ENCODE results near the gene SLC2A1. TPM values are rescaled to one million over a fixed set of nuclear protein-coding genes. Genes with fewer than 3 reads are reported as not detected.

SLC2A1 gene
- total and polyA plus RNA-seq, 9 of the 15 experiments (the other 6 are each of a cell fraction or from before 2014, with no cell fraction given), result 12.6 to 153 (median 48.0) TPM

- TF ChIP-seq CEBPZ (IDR thresholded peaks at IDR 0.05; ENCODE audit: borderline replicate concordance, low read depth, low read length) (no peak), GATAD2A (IDR thresholded peaks at IDR 0.05) (no peak), ETV1 (tag; conservative IDR thresholded peaks at IDR 0.05; ENCODE audit: low read depth) (0 out of 2 replicates have a peak, but pooled peaks have one; percentile 24), SMARCA4 (IDR thresholded peaks at IDR 0.05) (peak; percentile 95), CTBP1 (IDR thresholded peaks at IDR 0.05; ENCODE audit: borderline replicate concordance) (peak; percentile 99), ZNF589 (CRISPR knock-in tag; IDR thresholded peaks at IDR 0.05; ENCODE audit: low read depth) (peak; percentile 74; the same call in 1 of the 2 replicates), ELF1 (tag; IDR thresholded peaks at IDR 0.05) (no peak), KAT7 (CRISPR knock-in tag; IDR thresholded peaks at IDR 0.05; ENCODE audit: borderline replicate concordance) (no peak), ZNF316 (IDR thresholded peaks at IDR 0.05) (peak; percentile 100), RAD21 (CRISPR knock-in tag; conservative IDR thresholded peaks at IDR 0.05 in 1 of 2, IDR thresholded peaks at IDR 0.05 in 1 of 2) (0 out of 4 replicates have a peak, but pooled peaks of 1 of the 2 experiments have one; percentile 10), SMAD3 (CRISPR knock-in tag; conservative IDR thresholded peaks at IDR 0.05) (0 out of 2 replicates have a peak, but pooled peaks have one; percentile 56)
- TF ChIP-seq, protein P1, sequence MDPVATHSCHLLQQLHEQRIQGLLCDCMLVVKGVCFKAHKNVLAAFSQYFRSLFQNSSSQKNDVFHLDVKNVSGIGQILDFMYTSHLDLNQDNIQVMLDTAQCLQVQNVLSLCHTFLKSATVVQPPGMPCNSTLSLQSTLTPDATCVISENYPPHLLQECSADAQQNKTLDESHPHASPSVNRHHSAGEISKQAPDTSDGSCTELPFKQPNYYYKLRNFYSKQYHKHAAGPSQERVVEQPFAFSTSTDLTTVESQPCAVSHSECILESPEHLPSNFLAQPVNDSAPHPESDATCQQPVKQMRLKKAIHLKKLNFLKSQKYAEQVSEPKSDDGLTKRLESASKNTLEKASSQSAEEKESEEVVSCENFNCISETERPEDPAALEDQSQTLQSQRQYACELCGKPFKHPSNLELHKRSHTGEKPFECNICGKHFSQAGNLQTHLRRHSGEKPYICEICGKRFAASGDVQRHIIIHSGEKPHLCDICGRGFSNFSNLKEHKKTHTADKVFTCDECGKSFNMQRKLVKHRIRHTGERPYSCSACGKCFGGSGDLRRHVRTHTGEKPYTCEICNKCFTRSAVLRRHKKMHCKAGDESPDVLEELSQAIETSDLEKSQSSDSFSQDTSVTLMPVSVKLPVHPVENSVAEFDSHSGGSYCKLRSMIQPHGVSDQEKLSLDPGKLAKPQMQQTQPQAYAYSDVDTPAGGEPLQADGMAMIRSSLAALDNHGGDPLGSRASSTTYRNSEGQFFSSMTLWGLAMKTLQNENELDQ (CRISPR knock-in tag; IDR thresholded peaks at IDR 0.05; ENCODE audit: borderline replicate concordance), result no peak
Observed at GRCh38 chr1:42962641-42963377, 4.1 kb upstream of the SLC2A1 start (continued).
